Cardiac muscle cell (in vitro differentiated cells and primary cell): ENCODE measurements around the gene CYTIP. TPM values are rescaled to one million over a fixed set of nuclear protein-coding genes. Genes with fewer than 3 reads are reported as not detected.

Source experiments
- DNase-seq, 2 donors: peaks; one replicate each; pipeline versions ENCODE4 v3.0.0 to v3.0.0-alpha.2; 2010 to 2017; ENCODE audit warnings: low read depth in 1 of 2, low spot score in 1 of 2
- H3K27ac ChIP-seq: fragments of 200-600 bp; sonication (generic); 2 replicates; pipeline ENCODE4 v1.5.1; 2016
- H3K27me3 ChIP-seq: fragments of 200-600 bp; sonication (generic); 2 replicates; pipeline ENCODE4 v1.6.0; 2016; ENCODE audit warnings: control low read depth
- H3K36me3 ChIP-seq: fragments of 200-600 bp; sonication (generic); 2 replicates; pipeline ENCODE4 v1.5.1; 2016; ENCODE audit warnings: control low read depth
- H3K4me1 ChIP-seq: fragments of 200-600 bp; sonication (generic); 2 replicates; pipeline ENCODE4 v1.8.1; 2017; ENCODE audit warnings: low read depth, mild to moderate bottlenecking, mixed run types
- H3K4me3 ChIP-seq: fragments of 200-600 bp; sonication (generic); 2 replicates; pipeline ENCODE4 v1.5.1; 2016; ENCODE audit warnings: mild to moderate bottlenecking
- H3K9me3 ChIP-seq: fragments of 200-600 bp; sonication (generic); 2 replicates; pipeline ENCODE4 v1.5.1; 2017; ENCODE audit warnings: low read depth, mild to moderate bottlenecking, control low read depth
- CTCF ChIP-seq: IDR thresholded peaks from 2 replicates; pipeline ENCODE4 v1.5.1; 2012; ENCODE audit warnings: low read depth, mild to moderate bottlenecking, low read length
- polyA plus RNA-seq: library from polyadenylated mRNA; unstranded; fragments of >200 nt; fragmentation: Nextera tagmentation; extraction: Ambion mirVana; gene quantifications from 2 replicates; pipeline ENCODE4 v1.2.1, GENCODE V29; 2016
- total RNA-seq: library from RNA; depleted of rRNA; stranded (reverse); fragments of >200 nt; gene quantifications from 2 replicates; pipeline ENCODE4 v1.2.3, GENCODE V29; 2016

The CYTIP gene
- total and polyA plus RNA-seq, 2 experiments from 2014 or later = not detected

DNA sequence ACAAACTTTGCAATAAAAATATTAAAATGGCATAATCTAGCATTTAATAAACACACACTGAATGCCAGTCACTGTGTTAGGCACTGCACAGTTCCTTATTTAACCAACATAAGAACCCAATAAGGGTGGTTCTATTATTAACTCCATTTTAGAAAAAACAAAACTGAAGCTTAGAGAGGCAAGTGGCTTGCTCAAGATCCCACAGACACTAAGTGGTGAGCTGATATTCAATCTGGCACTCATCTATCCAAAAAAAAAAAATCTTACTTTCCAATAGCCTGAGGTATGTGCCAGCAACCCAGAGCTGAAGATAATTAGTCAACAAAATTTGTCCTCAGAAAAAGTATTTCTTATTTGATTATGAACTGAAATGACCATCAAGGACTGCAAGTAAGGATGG is 799 bp downstream of the CYTIP start:
- Histone ChIP-seq H3K4me1 (no peaks in the 10 kb centered on the region), H3K27ac (no peak overlapping the region), H3K4me3 (no peak overlapping the region), H3K36me3 (no peaks in the 10 kb centered on the region), H3K27me3 (no peaks in the 10 kb centered on the region), H3K9me3 (no peaks in the 10 kb centered on the region)
- no peak for DNase-seq
- TF ChIP-seq CTCF = no peak

DNA sequence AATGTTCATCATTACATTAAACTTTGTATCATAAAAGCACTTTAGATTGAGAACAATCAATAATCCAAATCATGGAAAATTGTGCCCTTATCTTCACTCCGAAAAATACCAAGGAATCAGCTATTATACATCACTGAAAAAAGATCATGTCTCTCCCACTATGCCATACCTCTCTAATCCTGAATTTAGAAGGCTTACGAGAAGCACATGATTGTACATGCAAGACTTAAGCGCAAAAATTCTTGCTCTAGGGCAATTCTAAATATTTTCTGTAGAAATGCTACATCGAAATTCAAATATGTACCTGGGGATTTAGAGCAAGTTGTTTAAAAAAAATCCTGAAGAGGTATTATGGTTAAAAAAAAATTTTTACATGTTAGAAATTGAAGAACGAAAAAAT is 1.3 kb downstream of the CYTIP start:
- Histone ChIP-seq H3K9me3 (no peaks in the 10 kb centered on the region), H3K27me3 (no peaks in the 10 kb centered on the region), H3K4me3 (no peak overlapping the region), H3K36me3 (no peaks in the 10 kb centered on the region), H3K27ac (no peak overlapping the region), H3K4me1 (no peaks in the 10 kb centered on the region)
- DNase-seq = no peak
- TF ChIP-seq CTCF = no peak

DNA sequence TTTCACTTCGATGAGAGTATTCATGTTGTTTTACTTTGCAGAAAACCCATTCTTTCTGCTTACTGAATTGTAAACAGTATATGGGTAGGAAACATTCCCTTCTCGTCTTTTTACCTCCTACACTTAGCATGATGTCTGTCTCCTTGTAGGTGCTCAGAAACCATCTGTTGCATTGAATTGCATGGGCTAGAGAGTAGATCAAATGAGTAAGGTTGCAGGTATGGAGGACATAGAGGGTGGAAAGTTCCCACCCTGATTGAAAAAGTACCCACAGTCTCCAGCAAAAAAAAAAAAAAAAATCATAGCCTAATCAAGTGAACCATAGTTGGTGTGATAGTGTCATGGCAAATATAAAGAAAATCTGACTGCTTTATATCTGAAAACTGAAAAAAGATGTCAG is 1.7 kb downstream of the CYTIP start:
- TF ChIP-seq CTCF = no peak
- Histone ChIP-seq H3K27ac (no peak overlapping the region), H3K9me3 (no peaks in the 10 kb centered on the region), H3K4me1 (no peaks in the 10 kb centered on the region), H3K36me3 (no peaks in the 10 kb centered on the region), H3K27me3 (no peaks in the 10 kb centered on the region), H3K4me3 (no peak overlapping the region)
- no peak for DNase-seq

DNA sequence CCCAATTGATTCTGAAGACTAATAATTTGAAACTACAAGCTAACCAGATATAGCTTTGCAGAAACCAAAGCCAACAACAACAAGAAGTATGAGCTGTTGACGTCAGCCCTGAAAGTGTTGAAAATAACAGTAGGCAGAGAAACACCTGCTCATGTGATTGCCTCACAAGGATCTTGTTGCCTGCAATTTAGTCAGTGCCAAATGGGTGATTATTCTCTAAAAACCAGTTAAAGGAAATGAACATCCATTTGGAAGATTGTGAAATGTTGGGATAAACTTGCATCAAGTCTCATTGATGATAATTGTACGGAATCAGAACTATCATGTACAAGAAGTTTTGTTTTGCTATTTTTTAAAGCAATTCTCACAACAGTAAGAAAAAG is 2.8 kb downstream of the CYTIP start:
- no peaks in the 10 kb centered on the region for H3K36me3 ChIP-seq
- no peak overlapping the region for H3K27ac ChIP-seq
- peak in 1 of 2 donors; percentile 80 for DNase-seq
- H3K4me1 ChIP-seq = no peaks in the 10 kb centered on the region
- no peak overlapping the region for H3K4me3 ChIP-seq
- H3K9me3 ChIP-seq = no peaks in the 10 kb centered on the region
- H3K27me3 ChIP-seq = no peaks in the 10 kb centered on the region
- TF ChIP-seq CTCF = no peak

DNA sequence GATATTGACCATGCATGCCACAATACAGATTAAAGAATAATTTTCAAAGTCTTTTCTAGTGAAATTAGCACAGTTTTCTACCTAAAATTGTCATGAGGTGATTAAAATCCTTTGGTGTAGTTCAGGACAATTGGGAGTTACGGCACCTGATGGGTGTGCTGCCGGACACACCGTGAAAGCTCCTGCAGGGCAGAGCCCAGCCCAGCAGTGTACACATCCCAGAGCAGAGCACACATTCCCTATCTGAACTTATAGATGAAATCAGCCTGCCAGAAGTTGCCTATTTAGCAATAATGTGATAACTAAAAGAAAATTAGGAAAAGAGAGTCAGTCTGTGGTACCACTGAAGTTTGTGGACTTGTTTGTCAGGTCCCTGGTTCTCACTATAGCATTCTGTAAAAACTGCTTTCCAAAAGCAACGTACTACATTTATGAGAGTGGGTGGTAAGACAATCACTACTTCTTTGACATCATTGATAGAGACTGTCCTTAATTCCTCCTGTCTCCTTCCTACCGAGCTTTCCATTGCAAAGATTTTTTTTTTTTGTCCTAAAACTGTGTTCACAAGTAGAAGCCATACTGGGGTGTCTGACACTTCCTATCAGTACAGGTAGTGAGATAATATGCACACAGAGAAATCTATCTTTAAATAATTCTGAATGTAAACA is 3.4 kb downstream of the CYTIP start:
- TF ChIP-seq CTCF = no peak
- H3K27ac ChIP-seq = no peak overlapping the region
- H3K4me3 ChIP-seq = no peak overlapping the region
- no peaks in the 10 kb centered on the region for H3K4me1 ChIP-seq
- H3K9me3 ChIP-seq = no peaks in the 10 kb centered on the region
- no peaks in the 10 kb centered on the region for H3K27me3 ChIP-seq
- no peak for DNase-seq
- H3K36me3 ChIP-seq = no peaks in the 10 kb centered on the region
